Fibroblast of lung (primary cell): Measurements from ENCODE around the gene COBL.

Source experiments
- EZH2 ChIP-seq: IDR thresholded peaks from 2 replicates; pipeline ENCODE4 v1.5.1; 2012; ENCODE audit warnings: low read length, control low read depth, mild to moderate bottlenecking; ENCODE audit errors: missing control alignments
- TF ChIP-seq, protein P1 (sequence below), 2 donors: IDR thresholded peaks in 1 of 2; conservative IDR thresholded peaks in 1 of 2; 1 replicate in 1 of 2; 2 replicates in 1 of 2; pipeline ENCODE4 v1.5.1; 2011 to 2012; ENCODE audit warnings: low read length in 2 of 2, control low read depth in 1 of 2, inconsistent platforms in 1 of 2, low read depth in 1 of 2, mild to moderate bottlenecking in 1 of 2

DNA sequence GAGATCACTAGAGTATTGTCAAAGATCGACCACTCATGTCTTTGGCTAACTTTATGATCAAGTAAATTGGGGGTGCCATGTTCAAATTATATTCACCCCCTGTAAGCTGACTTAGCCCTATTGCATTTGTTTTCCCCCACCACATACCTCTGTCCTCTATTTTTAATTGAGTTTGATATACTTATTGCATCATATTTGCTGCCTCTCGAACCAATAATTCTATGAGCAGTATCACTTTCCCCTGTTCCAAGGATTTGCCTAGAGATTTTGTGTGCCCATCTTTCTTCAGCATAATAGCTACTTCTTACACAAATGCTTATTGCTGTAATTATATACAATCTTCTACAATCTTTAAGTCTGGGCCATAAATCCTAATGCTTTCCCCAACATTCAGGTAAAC lies 245.2 kb downstream of the COBL start:
- TF ChIP-seq, protein P1, sequence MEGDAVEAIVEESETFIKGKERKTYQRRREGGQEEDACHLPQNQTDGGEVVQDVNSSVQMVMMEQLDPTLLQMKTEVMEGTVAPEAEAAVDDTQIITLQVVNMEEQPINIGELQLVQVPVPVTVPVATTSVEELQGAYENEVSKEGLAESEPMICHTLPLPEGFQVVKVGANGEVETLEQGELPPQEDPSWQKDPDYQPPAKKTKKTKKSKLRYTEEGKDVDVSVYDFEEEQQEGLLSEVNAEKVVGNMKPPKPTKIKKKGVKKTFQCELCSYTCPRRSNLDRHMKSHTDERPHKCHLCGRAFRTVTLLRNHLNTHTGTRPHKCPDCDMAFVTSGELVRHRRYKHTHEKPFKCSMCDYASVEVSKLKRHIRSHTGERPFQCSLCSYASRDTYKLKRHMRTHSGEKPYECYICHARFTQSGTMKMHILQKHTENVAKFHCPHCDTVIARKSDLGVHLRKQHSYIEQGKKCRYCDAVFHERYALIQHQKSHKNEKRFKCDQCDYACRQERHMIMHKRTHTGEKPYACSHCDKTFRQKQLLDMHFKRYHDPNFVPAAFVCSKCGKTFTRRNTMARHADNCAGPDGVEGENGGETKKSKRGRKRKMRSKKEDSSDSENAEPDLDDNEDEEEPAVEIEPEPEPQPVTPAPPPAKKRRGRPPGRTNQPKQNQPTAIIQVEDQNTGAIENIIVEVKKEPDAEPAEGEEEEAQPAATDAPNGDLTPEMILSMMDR (conservative IDR thresholded peaks at IDR 0.05 in 1 of 2, IDR thresholded peaks at IDR 0.05 in 1 of 2; ENCODE audit: low read depth in 1 of 2, low read length in 2 of 2) = no peak
- no peak for TF ChIP-seq EZH2
